ENCODE measurements around the gene ACIN1. TPM values are rescaled to one million over a fixed set of nuclear protein-coding genes. Genes with fewer than 3 reads are reported as not detected.
A peak's percentile ranks its signal among the peaks of the same experiment; 100 is the strongest.

The ACIN1 gene
- total and polyA plus RNA-seq, 2 of the 13 experiments (the other 11 are each of a cell fraction or from before 2014, with no cell fraction given) = 165 to 183 TPM

DNA sequence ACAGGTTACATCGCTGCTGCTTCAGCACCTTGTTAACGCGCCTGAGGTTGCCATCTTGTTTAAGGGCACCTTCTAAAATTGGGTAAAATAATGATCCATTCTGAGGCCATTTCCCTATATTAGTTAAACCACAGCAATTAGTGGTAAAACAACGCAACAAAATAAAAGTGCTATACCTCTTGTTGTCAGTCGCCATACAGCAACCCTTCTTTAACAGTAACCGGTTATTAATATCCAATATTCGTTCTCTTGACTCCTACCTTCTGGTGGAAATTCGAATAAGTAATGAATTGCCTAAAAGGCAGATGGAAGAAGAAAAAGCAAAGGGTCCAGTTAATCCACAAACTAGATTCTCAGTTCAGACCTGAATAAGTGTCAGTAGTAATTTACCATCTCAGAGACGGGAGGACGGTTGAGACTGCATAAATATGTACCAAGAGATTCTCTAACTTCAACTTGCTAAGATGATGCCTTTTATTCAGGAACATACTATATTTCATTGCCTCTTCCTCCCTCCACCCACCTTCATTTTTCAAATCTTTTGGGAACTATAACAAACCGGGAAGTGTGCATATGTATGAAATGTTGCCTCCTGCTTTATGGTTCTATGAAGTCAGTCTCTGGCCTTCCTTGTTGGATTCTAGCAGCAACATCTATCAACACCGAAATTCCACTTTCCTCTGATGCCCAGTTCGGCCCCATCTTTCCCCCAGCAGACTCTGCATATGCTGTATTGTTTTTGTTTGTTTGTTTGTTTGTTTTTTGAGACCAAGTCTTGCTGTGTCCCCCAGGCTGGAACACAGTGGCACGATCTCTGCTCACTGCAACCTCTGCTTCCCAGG is 59.4 kb downstream of the ACIN1 start (continued):
- TF ChIP-seq CEBPZ (IDR thresholded peaks at IDR 0.05; ENCODE audit: low read length) (no peak), MAFG (CRISPR knock-in tag; IDR thresholded peaks at IDR 0.05) (no peak), ZNF432 (CRISPR knock-in tag; IDR thresholded peaks at IDR 0.05; ENCODE audit: borderline replicate concordance) (no peak), MTF2 (CRISPR knock-in tag; IDR thresholded peaks at IDR 0.05; ENCODE audit: borderline replicate concordance) (0 out of 2 replicates have a peak, but pooled peaks have one; percentile 26), PAF1 (CRISPR knock-in tag; IDR thresholded peaks at IDR 0.05) (no peak), ZNF777 (CRISPR knock-in tag; IDR thresholded peaks at IDR 0.05) (no peak), SP140L (CRISPR knock-in tag; IDR thresholded peaks at IDR 0.05; ENCODE audit: borderline replicate concordance) (no peak), ARNTL (CRISPR knock-in tag; IDR thresholded peaks at IDR 0.05) (no peak), GLI4 (CRISPR knock-in tag; IDR thresholded peaks at IDR 0.05; ENCODE audit: borderline replicate concordance) (0 out of 2 replicates have a peak, but pooled peaks have one; percentile 29), ZNF460 (CRISPR knock-in tag; IDR thresholded peaks at IDR 0.05; ENCODE audit: borderline replicate concordance) (no peak), ARHGAP35 (CRISPR knock-in tag; IDR thresholded peaks at IDR 0.05; ENCODE audit: borderline replicate concordance) (no peak), KDM1A (CRISPR knock-in tag; IDR thresholded peaks at IDR 0.05) (0 out of 2 replicates have a peak, but pooled peaks have one; percentile 4), ZNF800 (CRISPR knock-in tag; IDR thresholded peaks at IDR 0.05) (peak; percentile 16; the same call in 1 of the 2 replicates), IKZF1 (IDR thresholded peaks at IDR 0.05) (no peak), CENPT (CRISPR knock-in tag; IDR thresholded peaks at IDR 0.05; ENCODE audit: low read depth) (no peak), ZNF781 (CRISPR knock-in tag; IDR thresholded peaks at IDR 0.05; ENCODE audit: borderline replicate concordance, not compliant biosample characterization) (no peak), POGZ (CRISPR knock-in tag; IDR thresholded peaks at IDR 0.05) (0 out of 2 replicates have a peak, but pooled peaks have one; percentile 1), ZNF549 (CRISPR knock-in tag; IDR thresholded peaks at IDR 0.05) (0 out of 2 replicates have a peak, but pooled peaks have one; percentile 84)
- TF ChIP-seq, protein P1, sequence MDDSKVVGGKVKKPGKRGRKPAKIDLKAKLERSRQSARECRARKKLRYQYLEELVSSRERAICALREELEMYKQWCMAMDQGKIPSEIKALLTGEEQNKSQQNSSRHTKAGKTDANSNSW (CRISPR knock-in tag; IDR thresholded peaks at IDR 0.05; ENCODE audit: borderline replicate concordance) = 0 out of 2 replicates have a peak, but pooled peaks have one; percentile 17
- TF ChIP-seq, protein P2, sequence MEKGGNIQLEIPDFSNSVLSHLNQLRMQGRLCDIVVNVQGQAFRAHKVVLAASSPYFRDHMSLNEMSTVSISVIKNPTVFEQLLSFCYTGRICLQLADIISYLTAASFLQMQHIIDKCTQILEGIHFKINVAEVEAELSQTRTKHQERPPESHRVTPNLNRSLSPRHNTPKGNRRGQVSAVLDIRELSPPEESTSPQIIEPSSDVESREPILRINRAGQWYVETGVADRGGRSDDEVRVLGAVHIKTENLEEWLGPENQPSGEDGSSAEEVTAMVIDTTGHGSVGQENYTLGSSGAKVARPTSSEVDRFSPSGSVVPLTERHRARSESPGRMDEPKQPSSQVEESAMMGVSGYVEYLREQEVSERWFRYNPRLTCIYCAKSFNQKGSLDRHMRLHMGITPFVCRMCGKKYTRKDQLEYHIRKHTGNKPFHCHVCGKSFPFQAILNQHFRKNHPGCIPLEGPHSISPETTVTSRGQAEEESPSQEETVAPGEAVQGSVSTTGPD (CRISPR knock-in tag; IDR thresholded peaks at IDR 0.05) = no peak
- TF ChIP-seq, protein P3, sequence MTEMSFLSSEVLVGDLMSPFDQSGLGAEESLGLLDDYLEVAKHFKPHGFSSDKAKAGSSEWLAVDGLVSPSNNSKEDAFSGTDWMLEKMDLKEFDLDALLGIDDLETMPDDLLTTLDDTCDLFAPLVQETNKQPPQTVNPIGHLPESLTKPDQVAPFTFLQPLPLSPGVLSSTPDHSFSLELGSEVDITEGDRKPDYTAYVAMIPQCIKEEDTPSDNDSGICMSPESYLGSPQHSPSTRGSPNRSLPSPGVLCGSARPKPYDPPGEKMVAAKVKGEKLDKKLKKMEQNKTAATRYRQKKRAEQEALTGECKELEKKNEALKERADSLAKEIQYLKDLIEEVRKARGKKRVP (CRISPR knock-in tag; IDR thresholded peaks at IDR 0.05) = no peak

Measured in HepG2 (cell line).